ENCODE measurements around the gene XYLT2. TPM values are rescaled to one million over a fixed set of nuclear protein-coding genes. Genes with fewer than 3 reads are reported as not detected.

The XYLT2 gene
- total and polyA plus RNA-seq, 2 donors (not counting 3 experiments of a cell fraction or from before 2014, with no cell fraction given) = 19.1 to 26.6 TPM

DNA sequence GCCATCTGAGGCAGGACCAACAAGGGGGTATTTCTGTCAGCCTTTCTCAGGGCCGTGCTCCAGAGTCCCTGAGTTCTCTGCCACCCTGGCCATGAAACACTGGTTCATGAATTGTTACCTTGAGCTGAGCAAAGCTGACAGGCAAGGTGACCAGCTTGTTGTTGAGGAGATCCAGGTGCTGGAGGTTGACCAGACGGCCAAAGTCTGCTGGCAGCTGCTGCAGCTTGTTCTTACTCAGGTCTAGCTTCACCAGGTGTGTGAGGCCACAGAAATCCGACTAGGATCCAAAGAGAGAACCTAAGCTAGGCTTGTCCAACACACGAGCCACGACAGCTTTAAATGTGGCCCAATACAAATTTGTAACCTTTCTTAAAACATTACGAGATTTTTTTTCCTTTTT, 46.7 kb downstream of the XYLT2 start:
- no peak overlapping the region for H3K4me3 ChIP-seq (replicated peaks in 1 of 3; ENCODE audit: insufficient read depth in 1 of 3, low read depth in 1 of 3, low read length in 3 of 3)
- POLR2A ChIA-PET = no interaction called here
- no TSS peak for BruUV-seq (replicated peaks)
- H3K4me2 ChIP-seq (ENCODE audit: insufficient read depth, low read length) = no peak overlapping the region
- H3K4me1 ChIP-seq (ENCODE audit: control insufficient read depth, extremely low read depth, insufficient read depth, low read length) = peaks cover 18% of the 10 kb centered on the region
- no peak overlapping the region for H2AFZ ChIP-seq (ENCODE audit: low read depth, low read length)
- TF ChIP-seq JUN (IDR thresholded peaks at IDR 0.05; ENCODE audit: borderline replicate concordance, insufficient read depth, insufficient read length, low read depth) (no peak), FOS (IDR thresholded peaks at IDR 0.05; ENCODE audit: borderline replicate concordance, insufficient read depth, low read length) (no peak), GATA2 (IDR thresholded peaks at IDR 0.05; ENCODE audit: insufficient read depth, insufficient read length, low read depth, low read length) (no peak), MYC (IDR thresholded peaks at IDR 0.05; ENCODE audit: low read depth, low read length) (no peak), POLR2A (IDR thresholded peaks at IDR 0.05; ENCODE audit: low read depth, low read length) (no peak), EZH2 (IDR thresholded peaks at IDR 0.05; ENCODE audit: borderline replicate concordance, low read depth, low read length, severe bottlenecking) (no peak), POLR2AphosphoS5 (IDR thresholded peaks at IDR 0.05; ENCODE audit: insufficient read depth, low read depth, low read length) (no peak), MAX (IDR thresholded peaks at IDR 0.05; ENCODE audit: insufficient read depth, insufficient read length) (no peak)
- TF ChIP-seq, protein P1, sequence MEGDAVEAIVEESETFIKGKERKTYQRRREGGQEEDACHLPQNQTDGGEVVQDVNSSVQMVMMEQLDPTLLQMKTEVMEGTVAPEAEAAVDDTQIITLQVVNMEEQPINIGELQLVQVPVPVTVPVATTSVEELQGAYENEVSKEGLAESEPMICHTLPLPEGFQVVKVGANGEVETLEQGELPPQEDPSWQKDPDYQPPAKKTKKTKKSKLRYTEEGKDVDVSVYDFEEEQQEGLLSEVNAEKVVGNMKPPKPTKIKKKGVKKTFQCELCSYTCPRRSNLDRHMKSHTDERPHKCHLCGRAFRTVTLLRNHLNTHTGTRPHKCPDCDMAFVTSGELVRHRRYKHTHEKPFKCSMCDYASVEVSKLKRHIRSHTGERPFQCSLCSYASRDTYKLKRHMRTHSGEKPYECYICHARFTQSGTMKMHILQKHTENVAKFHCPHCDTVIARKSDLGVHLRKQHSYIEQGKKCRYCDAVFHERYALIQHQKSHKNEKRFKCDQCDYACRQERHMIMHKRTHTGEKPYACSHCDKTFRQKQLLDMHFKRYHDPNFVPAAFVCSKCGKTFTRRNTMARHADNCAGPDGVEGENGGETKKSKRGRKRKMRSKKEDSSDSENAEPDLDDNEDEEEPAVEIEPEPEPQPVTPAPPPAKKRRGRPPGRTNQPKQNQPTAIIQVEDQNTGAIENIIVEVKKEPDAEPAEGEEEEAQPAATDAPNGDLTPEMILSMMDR (IDR thresholded peaks at IDR 0.05; ENCODE audit: extremely low read depth in 1 of 2, insufficient read depth in 1 of 2, low read depth in 1 of 2, low read length in 2 of 2) = no peak
- DNase-seq (ENCODE audit: low read depth, low spot score) (no peak), FAIRE-seq (no peak)
- H3K79me2 ChIP-seq (ENCODE audit: control insufficient read depth, insufficient read depth, low read length) = peaks cover 66% of the 10 kb centered on the region
- dilution Hi-C loops (cut with MboI; ENCODE audit: extremely low pct_ligation_motif_present, low sequenced_read_pairs) (no loop called here), intact Hi-C loops (cut with micrococcal nuclease) (no loop called here)
- H3K9me1 ChIP-seq (replicated peaks; ENCODE audit: control insufficient read depth, extremely low read depth, insufficient read depth, low read length) = no peaks in the 10 kb centered on the region
- CTCF ChIA-PET = interaction anchor here (1.1 kb wide), 1 partner anchor 86 kb away, joined by 3 read pairs; the partner anchor contains the start of gene RSAD1
- H4K20me1 ChIP-seq (replicated peaks; ENCODE audit: control insufficient read depth, extremely low read depth, insufficient read depth, low read length) = peaks cover 6% of the 10 kb centered on the region
- no peaks in the 10 kb centered on the region for H3K27me3 ChIP-seq (ENCODE audit: control insufficient read depth in 2 of 2, insufficient read depth in 2 of 2, low read length in 2 of 2)
- H3K27ac ChIP-seq (ENCODE audit: insufficient read depth, low read depth, low read length) = no peak overlapping the region
- no peak overlapping the region for H3K9ac ChIP-seq (replicated peaks; ENCODE audit: extremely low read depth, insufficient read depth, low read length)
- no peaks in the 10 kb centered on the region for H3K9me3 ChIP-seq (replicated peaks; ENCODE audit: control insufficient read depth, insufficient read depth, low read length)
- peaks cover 50 to 63% of the 10 kb centered on the region in 2 experiments for H3K36me3 ChIP-seq (ENCODE audit: control insufficient read depth in 2 of 2, extremely low read depth in 1 of 2, insufficient read depth in 2 of 2, low read length in 2 of 2)
